ENCODE measurements around the gene ADAM19. TPM values are rescaled to one million over a fixed set of nuclear protein-coding genes. Genes with fewer than 3 reads are reported as not detected.

Gene ADAM19
- total and polyA plus RNA-seq, 2 of the 4 experiments (the other 2 are of a cell fraction), result 35.5 to 49.2 TPM

- Histone ChIP-seq H3K9me3 (ENCODE audit: control insufficient read depth, insufficient read depth, low read length) (no peaks in the 10 kb centered on the region), H3K4me3 (ENCODE audit: insufficient read depth, low read depth, low read length) (no peak overlapping the region), H3K27me3 (ENCODE audit: control insufficient read depth, insufficient read depth, low read length) (no peaks in the 10 kb centered on the region), H4K91ac (ENCODE audit: insufficient read depth, low read depth, low read length) (no peak overlapping the region), H2AK5ac (ENCODE audit: low read depth, low read length) (no peak overlapping the region), H2BK5ac (ENCODE audit: low read depth, low read length, poor library complexity, severe bottlenecking) (no peak overlapping the region), H2AFZ (replicated peaks; ENCODE audit: low read length, poor library complexity) (no peak overlapping the region), H3K9ac (ENCODE audit: low read depth, low read length) (no peak overlapping the region), H3K79me1 (ENCODE audit: low read depth in 1 of 2, low read length in 2 of 2) (peaks cover 18 to 34% of the 10 kb centered on the region in 2 experiments), H4K5ac (ENCODE audit: low read depth, low read length) (no peak overlapping the region), H2BK20ac (ENCODE audit: low read depth, low read length) (no peak overlapping the region), H3K23ac (ENCODE audit: low read depth, low read length) (no peak overlapping the region), H3K4me2 (ENCODE audit: low read depth, low read length) (no peak overlapping the region), H4K20me1 (ENCODE audit: insufficient read depth, low read length) (no peaks in the 10 kb centered on the region), H3K18ac (ENCODE audit: low read depth, low read length) (no peak overlapping the region), H3K27ac (ENCODE audit: insufficient read depth, low read length) (no peak overlapping the region), H3K36me3 (ENCODE audit: control insufficient read depth, insufficient read depth, low read length) (peaks cover 23% of the 10 kb centered on the region), H2BK15ac (ENCODE audit: low read depth, low read length) (no peak overlapping the region), H3K9me1 (ENCODE audit: insufficient read depth, low read length) (peaks cover 7% of the 10 kb centered on the region), H3K4me1 (ENCODE audit: control insufficient read depth, insufficient read depth, low read length) (peaks cover under 1% of the 10 kb centered on the region; the same call in 1 of the 2 replicates), H4K8ac (ENCODE audit: low read depth in 2 of 2, low read length in 2 of 2) (no peak overlapping the region), H3K56ac (ENCODE audit: extremely low read depth, insufficient read depth, low read length) (no peak overlapping the region), H2BK120ac (ENCODE audit: low read depth, low read length) (no peak overlapping the region), H3K14ac (replicated peaks; ENCODE audit: low read depth, low read length) (no peak overlapping the region; the same call in 1 of the 2 replicates), H3K4ac (ENCODE audit: low read depth, low read length) (no peak overlapping the region), H2AK9ac (replicated peaks; ENCODE audit: low read depth, low read length, poor library complexity) (no peak overlapping the region)
- dilution Hi-C loops (cut with HindIII; ENCODE audit: low sequenced_read_pairs, unreplicated experiment) (no loop called here), intact Hi-C loops (cut with micrococcal nuclease) (loop anchor here (5.0 kb wide), 2 partner anchors 98 to 227 kb away; partner anchors contain the start of gene ADAM19), in situ Hi-C loops (cut with MboI; ENCODE audit: low sequenced_read_pairs) (loop anchor here (5.0 kb wide), 1 partner anchor 112 kb away; no protein-coding TSS in a partner anchor)
- ChIA-PET CTCF (interaction anchor here (0.6 kb wide), 1 partner anchor 330 kb away, joined by 3 read pairs; no protein-coding TSS in a partner anchor), POLR2A (ENCODE audit: unreplicated experiment) (no interaction called here)
- no TSS peak for BruUV-seq (replicated peaks)
- DNase-seq (peak; percentile 28), ATAC-seq (ENCODE audit: low read depth) (peak; percentile 42)
- no peak for TF ChIP-seq USF2 (IDR thresholded peaks at IDR 0.05; ENCODE audit: low read depth, low read length)
- no peak for TF ChIP-seq CEBPB (IDR thresholded peaks at IDR 0.05; ENCODE audit: low read depth, low read length)
- no peak for TF ChIP-seq MAFK (IDR thresholded peaks at IDR 0.05; ENCODE audit: low read depth, low read length)
- 0 out of 2 replicates have a peak, but pooled peaks have one; percentile 2 for TF ChIP-seq RAD21 (IDR thresholded peaks at IDR 0.05; ENCODE audit: low read length)
- no CpG with 5 or more reads among the region's 4 CpGs for WGBS, 2 experiments (ENCODE audit: extremely low coverage in 2 of 2, insufficient read length in 1 of 2)
Measured at GRCh38 chr5:157479166-157479565, 96.4 kb downstream of the ADAM19 start.
